CD4-positive, alpha-beta T cell treated with Interleukin-21 for 1 hour (primary cell): ENCODE measurements around the gene VPS35L.

Source experiments
- DNase-seq: peaks from one replicate; pipeline ENCODE4 v3.0.0-alpha.2; 2020

The VPS35L gene

GRCh38 chr16:19555186-19555937 is at the start of gene VPS35L:
TSS of gene VPS35L (plus strand) at chr16:19555703. CDS start at chr16:19555730, 27 bp downstream.
- DNase-seq = peak; percentile 98

DNA sequence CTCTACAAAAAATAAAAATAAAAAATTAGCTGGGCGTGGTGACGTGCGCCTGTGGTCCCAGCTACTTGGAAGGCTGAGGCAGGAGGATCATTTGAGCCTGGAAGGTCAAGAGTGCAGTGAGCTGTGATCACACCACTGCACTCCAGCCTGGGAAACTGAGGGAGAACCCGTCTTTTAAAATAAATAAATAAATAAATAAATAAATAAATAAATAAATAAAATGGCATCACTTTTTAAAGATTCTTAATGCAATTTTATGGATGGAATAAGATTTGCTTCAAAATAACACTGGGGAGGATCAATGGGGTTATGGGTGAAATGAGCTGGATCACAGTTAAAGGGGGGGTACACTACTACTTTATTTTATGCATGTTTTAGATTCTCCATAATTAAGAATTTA is 48.5 kb upstream of the VPS35L start:
- no peak for DNase-seq

GRCh38 chr16:19507867-19508266 is 47.6 kb upstream of the VPS35L start:
- no peak for DNase-seq

GRCh38 chr16:19512297-19512696 is 43.2 kb upstream of the VPS35L start:
- no peak for DNase-seq

GRCh38 chr16:19513377-19514053 is 42.0 kb upstream of the VPS35L start:
- no peak for DNase-seq

DNA sequence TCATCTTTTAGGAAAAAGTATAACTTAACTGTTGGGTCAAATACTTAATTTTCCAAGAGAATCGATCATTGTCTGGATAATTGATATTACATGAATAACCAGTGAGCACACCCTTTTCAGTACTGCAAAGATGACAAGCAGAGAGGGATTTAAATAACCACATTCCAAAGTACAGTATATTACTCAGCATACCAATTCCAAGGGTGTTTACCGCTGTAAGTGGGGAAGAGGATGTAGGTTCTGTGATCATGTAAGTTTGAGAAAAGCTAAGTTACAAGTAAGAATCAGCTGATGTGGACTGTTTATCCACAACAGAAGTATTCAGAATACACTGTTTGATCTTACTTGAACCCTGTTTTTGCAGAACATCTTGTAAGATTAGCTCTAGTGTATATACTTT is 39.7 kb upstream of the VPS35L start:
- no peak for DNase-seq

- DNase-seq = no peak
Observed at GRCh38 chr16:19517424-19518089, 37.9 kb upstream of the VPS35L start.

DNA sequence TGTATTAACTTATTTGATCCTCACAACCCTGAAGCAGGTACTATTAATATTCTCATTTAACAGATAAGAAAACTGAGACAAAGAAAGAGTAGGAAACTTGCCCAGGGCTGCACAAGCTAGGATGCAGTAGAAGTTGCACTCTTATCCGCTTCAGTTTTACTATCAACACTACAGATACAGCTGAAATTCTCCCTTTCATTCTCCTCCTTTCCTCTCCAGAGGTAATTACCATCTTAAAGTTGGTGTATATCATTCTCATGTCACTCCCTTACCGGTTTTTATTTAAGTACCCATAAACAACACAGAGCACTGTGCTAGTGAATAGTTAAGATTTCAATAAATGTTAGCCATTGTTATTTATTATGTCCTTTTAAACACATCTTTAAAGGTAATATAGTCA is 37.1 kb upstream of the VPS35L start:
- no peak for DNase-seq

DNA sequence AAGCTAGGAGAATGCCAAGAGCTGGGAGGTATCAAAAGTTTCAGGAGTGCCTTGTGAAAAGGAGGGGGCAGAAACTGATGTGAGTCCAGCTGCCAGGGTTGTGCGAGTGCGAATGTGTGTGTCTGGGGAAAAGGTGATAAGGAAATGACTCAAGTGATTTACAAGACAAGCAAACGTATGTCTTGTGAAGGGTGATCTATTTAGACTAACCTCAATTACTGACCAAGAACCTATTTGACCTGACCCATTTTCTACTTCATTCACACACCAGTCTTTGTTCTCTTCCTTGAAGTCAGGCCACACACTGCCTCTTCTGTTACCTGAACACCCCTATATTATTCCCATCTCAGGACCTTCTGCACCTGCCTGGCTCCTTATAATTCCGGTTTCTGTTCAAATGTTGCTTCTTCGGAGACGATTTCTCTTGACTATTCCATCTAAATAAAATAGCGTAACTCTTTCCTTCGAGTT is 34.6 kb upstream of the VPS35L start:
- peak; percentile 6 for DNase-seq

DNA sequence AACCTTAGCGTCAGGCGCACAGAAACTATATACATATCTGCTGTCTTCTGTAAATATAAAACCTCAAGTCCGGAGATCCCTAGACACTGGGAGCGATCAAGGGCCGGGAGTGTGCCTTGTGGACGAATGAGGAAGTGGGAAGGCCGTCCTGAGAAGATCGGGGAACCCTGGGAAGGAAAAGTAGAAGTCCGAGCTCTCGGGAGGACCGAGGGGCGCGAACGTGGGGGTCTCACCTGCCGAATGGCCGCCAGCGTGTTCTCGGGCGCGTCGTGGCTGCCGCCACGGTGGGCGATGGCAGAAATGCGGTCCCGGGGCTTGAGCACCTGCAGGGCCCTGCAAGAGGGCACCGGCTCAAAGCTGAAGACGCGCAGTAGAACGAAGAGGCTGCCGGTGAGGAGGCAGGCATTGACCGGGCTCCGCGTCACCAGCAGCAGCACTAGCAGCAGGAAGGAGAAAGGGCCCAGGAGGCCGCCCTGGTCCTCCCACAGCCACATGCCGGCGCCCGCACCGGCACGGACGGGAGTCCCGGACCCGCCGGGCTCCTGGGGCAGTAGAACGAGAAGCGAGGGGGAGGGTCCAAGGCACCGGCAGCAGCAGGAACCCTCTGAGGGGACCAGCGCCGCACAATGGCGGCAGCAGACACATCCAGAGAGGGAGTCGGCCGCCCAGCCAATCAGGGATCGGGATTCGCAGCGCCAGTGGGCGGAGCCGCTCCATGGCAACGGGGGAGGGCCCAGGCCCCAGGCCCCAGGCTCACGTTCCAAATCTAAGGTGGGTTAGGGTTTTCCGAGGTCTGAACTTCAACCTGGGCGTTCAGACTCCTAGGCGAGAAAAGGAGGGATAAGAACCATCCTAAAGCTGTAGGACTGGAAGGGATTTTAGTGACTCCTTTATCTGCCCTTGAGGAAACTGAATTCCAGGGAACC is 33.8 kb upstream of the VPS35L start, which contains the start of gene GDE1:
TSS of gene GDE1 (minus strand) at position 628 of the 926 bp plus-strand sequence. CDS start at position 494, 134 bp downstream.
- DNase-seq = peak; percentile 94

DNA sequence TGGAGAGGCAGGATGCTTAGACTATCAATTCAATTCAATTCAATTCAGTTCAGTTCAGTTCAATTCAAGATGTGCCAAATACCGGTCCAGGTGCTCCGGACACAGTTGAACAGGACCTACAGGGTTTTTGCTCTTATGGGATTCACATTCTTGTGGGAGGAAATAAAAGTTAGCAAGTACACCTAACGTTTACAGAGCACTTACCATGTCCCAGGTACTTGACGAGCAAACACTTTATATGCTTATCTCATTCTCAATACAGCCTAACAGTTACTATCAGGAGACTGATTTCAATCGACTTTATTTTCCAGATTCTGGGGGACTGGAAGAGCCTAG is 33.1 kb upstream of the VPS35L start:
- no peak for DNase-seq

DNA sequence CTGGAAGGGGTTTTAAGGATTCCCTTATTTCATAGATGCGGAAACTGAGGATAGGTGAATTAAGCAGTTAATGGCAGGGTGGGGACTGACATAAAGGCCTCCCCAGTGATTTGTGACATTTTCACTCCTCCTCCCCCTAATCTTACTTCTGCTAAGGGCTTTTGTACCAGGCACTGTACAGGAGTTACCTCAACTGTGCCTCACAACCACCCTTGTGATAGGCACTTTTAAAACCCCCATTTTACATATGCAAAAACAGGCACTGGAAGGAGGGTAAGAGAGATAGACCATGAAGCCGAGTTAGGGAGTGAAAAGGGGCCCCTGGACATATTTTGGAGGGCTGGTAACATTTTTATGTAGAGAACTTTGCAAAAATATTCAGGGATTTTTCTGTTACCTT is 32.7 kb upstream of the VPS35L start:
- no peak for DNase-seq

DNA sequence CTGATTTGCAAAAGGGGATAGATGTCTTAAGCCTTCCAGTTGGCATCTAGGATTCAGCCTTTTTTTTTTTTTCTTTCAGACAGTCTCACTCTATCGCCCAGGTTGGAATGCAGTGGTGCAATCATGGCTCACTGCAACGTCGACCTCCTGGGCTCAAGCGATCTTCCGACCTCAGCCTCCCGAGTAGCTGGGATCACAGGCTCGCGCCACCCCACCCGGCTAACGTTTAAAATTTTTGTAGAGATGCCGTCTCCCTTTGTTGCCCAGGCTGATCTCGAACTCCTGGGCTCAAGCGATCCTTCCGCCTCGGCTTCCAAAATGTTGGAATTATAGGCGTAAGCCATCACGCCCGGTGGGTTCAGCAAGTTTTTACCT is 32.3 kb upstream of the VPS35L start:
- DNase-seq = no peak

- peak; percentile 95 for DNase-seq
Observed at GRCh38 chr16:19523559-19524355, 31.7 kb upstream of the VPS35L start, which contains the start of gene CCP110. TSS of gene CCP110 (plus strand) at chr16:19523942. CDS start at chr16:19527882, 3,940 bp downstream.

- no peak for DNase-seq
Observed at GRCh38 chr16:19524356-19524615, 31.2 kb upstream of the VPS35L start.

DNA sequence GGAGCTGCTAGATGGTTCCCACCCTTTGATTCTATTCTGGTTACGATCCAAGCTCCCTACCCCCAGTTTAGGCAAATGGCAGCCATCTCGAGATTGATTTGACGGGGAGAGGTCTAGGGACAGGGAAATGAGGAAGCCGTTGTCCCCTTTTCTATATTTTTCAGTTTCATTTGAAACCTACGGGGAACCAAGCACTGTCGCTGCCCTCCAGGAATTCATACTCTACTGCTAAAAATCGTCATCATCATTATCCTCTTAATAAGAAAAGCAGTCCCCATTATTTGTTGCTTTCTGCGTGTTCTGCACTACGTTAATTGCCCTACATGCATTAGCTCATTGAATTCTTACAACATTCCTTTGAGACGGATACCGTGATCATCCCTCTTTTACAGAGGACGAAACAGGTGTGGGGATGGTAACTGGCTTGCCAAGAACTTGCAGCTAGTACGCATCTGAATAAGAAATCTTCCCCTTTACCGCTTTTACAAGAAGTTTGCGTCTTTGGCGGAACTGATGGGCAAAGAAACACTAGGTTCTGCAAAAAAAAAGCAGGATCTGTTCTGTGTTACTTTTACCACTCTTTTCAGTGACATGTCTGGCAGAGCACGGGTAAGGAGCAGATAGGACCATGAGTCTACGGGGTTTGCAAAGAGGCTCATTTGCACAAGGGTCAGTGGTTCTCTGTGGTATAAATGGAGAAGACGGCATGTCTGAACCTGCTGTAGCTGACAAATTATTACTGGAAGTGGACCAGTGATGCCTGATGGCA is 30.7 kb upstream of the VPS35L start:
- DNase-seq = no peak

- DNase-seq = no peak
Observed at GRCh38 chr16:19525385-19525723, 30.1 kb upstream of the VPS35L start.

DNA sequence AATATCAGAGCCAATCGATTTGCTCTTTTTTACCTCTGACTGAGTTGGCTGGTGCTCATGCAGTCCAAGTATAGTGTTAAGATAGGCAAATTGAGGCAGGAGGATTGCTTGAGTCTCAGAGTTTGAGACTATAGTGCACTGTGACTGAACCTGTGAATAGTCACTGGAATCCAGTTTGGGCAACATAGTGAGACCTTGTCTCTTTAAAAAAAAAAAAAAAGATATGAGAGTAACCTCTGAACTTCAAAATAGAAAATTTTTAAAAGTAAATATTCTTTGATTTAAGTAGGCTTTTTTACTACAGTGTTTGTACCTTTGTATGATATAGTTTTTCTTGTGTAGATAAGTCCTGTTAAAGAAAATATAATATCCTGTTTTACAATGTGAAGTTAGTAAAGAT is 28.3 kb upstream of the VPS35L start:
- DNase-seq = no peak

DNA sequence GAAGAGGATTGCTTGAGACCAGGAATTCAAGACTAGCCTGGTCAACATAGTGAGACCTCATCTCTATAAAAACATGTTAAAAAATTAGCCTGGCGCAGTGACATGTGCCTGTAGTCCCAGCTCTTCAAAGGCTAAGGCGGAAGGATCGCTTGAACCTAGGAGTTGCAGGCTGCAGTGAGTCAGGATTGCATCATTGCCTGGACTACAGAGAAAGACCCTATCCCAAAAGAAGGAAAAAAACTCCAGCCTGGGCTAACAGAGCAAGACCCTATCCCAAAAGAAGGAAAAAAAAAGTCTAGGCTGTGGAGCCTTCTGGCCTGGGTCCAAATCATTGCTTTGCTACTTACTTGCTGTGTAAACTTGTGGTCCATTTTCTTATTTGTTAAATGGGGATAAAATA is 26.8 kb upstream of the VPS35L start:
- DNase-seq = no peak

GRCh38 chr16:19532601-19533000 is 22.9 kb upstream of the VPS35L start:
- no peak for DNase-seq

DNA sequence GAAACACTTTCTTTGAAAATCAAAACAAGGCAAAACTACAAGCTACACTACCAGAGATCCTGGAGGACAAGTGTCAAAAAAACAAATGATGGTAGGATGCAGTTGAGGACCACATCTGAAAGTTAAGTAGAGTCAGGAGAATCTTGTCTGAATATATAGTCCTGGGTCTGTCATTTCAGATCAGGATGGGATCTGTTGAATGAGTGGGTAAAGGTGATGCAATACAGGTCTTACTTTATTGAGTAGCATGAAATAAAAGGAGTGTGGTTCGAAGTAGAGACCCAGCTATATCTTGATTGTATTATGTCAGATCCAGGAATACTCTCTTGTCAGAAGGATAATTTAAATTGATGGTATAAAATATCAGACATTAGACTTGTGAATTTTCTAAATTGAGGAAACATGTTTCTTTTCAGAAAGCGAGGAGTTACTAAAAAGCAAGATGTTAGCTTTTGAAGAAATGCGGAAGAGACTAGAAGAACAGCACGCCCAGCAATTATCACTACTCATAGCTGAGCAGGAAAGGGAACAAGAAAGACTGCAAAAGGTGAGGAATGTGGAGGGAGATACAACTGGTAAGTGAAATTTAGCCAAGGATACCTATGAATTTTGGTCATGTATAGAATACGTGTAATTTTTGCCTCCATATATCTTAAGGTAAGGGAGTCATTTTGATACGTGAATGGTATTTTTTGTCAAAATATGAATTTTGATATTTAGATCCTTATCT is 15.1 kb upstream of the VPS35L start:
- no peak for DNase-seq
